H1 (cell line): ENCODE measurements around the gene DUOXA1.

Experiments
- EP300 ChIP-seq, 2 experiments: IDR thresholded peaks; 1 replicate in 1 of 2; 2 replicates in 1 of 2; pipeline ENCODE4 v1.6.1; 2011 to 2012; ENCODE audit warnings: low read depth in 2 of 2, low read length in 2 of 2, mild to moderate bottlenecking in 2 of 2, borderline replicate concordance in 1 of 2, inconsistent platforms in 1 of 2, moderate library complexity in 1 of 2
- HDAC2 ChIP-seq, 2 experiments: fragments of 300-600 bp in 1 of 2; sonication (generic) in 1 of 2; IDR thresholded peaks; 2 replicates each; pipeline ENCODE4 v1.6.1; 2011 to 2012; ENCODE audit warnings: low read depth in 2 of 2, low read length in 2 of 2, mild to moderate bottlenecking in 2 of 2, moderate library complexity in 2 of 2, borderline replicate concordance in 1 of 2, inconsistent platforms in 1 of 2
- KDM5A ChIP-seq: fragments of 200-600 bp; IDR thresholded peaks from 2 replicates; pipeline ENCODE4 v1.7.1; 2012; ENCODE audit warnings: mild to moderate bottlenecking, low read length, inconsistent platforms, mixed read lengths
- POLR2AphosphoS5 ChIP-seq: IDR thresholded peaks from 2 replicates; pipeline ENCODE4 v1.6.1; 2011; ENCODE audit warnings: low read depth, low read length
- TF ChIP-seq, protein P1 (sequence below), 3 experiments: IDR thresholded peaks; 1 replicate in 2 of 3; 2 replicates in 1 of 3; pipeline versions ENCODE4 v1.5.1 to v1.6.1; 2011; ENCODE audit warnings: low read length in 3 of 3, mild to moderate bottlenecking in 3 of 3, inconsistent platforms in 2 of 3, low read depth in 1 of 3, moderate library complexity in 1 of 3; ENCODE audit not compliant: insufficient read depth in 1 of 3; ENCODE audit errors: control extremely low read depth in 1 of 3
- TF ChIP-seq, protein P2 (sequence below): IDR thresholded peaks from 2 replicates; pipeline ENCODE4 v1.6.1; 2011; ENCODE audit warnings: low read length, improper control_type of control experiment

DNA sequence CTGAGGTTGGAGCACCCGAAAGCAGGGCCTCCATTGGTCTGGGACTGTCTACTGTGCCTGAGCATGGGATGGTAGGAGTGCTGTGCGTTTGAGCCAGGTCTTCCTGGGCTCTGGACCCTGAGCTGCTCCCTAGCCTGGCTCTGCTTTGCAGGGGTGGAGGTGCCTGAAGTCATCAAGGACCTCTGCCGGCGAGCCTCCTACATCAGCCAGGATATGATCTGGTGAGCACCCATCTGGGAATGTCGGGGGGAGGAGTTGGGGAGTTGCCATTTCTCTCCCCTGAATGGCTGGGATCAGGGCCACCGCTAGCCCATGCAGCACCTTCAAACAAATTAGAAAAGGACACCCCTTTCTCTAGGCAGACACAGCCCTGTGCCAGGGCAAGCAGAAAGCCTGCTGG lies 20.8 kb upstream of the DUOXA1 start:
- TF ChIP-seq POLR2AphosphoS5 (no peak), KDM5A (no peak), EP300 (IDR thresholded peaks at IDR 0.05; ENCODE audit: borderline replicate concordance in 1 of 2, low read depth in 2 of 2, low read length in 2 of 2) (no peak), HDAC2 (IDR thresholded peaks at IDR 0.05; ENCODE audit: borderline replicate concordance in 1 of 2, low read depth in 2 of 2, low read length in 2 of 2) (no peak)
- TF ChIP-seq, protein P1, sequence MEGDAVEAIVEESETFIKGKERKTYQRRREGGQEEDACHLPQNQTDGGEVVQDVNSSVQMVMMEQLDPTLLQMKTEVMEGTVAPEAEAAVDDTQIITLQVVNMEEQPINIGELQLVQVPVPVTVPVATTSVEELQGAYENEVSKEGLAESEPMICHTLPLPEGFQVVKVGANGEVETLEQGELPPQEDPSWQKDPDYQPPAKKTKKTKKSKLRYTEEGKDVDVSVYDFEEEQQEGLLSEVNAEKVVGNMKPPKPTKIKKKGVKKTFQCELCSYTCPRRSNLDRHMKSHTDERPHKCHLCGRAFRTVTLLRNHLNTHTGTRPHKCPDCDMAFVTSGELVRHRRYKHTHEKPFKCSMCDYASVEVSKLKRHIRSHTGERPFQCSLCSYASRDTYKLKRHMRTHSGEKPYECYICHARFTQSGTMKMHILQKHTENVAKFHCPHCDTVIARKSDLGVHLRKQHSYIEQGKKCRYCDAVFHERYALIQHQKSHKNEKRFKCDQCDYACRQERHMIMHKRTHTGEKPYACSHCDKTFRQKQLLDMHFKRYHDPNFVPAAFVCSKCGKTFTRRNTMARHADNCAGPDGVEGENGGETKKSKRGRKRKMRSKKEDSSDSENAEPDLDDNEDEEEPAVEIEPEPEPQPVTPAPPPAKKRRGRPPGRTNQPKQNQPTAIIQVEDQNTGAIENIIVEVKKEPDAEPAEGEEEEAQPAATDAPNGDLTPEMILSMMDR (IDR thresholded peaks at IDR 0.05; ENCODE audit: control extremely low read depth in 1 of 3, insufficient read depth in 1 of 3, low read depth in 1 of 3, low read length in 3 of 3) = no peak
- TF ChIP-seq, protein P2, sequence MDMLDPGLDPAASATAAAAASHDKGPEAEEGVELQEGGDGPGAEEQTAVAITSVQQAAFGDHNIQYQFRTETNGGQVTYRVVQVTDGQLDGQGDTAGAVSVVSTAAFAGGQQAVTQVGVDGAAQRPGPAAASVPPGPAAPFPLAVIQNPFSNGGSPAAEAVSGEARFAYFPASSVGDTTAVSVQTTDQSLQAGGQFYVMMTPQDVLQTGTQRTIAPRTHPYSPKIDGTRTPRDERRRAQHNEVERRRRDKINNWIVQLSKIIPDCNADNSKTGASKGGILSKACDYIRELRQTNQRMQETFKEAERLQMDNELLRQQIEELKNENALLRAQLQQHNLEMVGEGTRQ = no peak
